Measurements from ENCODE around the gene AGRN.
"Not testable (repeated sequence)": the region's sequence is repeated elsewhere in the genome, so short reads cannot be mapped to it uniquely, and the experiment has no call there.

The AGRN gene

GRCh38 chr1:1098681-1099421, 78.9 kb downstream of the AGRN start:
- no peaks in the 10 kb centered on the region for H3K36me3 ChIP-seq (replicated peaks; ENCODE audit: insufficient read depth, low read length)
- H4K20me1 ChIP-seq (ENCODE audit: insufficient read depth, low read length): no peaks in the 10 kb centered on the region
- TF ChIP-seq CTCF (IDR thresholded peaks at IDR 0.05; ENCODE audit: low read length) (no peak), EZH2 (optimal IDR thresholded peaks at IDR 0.05; ENCODE audit: low read depth, low read length) (no peak), EZH2phosphoT487 (IDR thresholded peaks at IDR 0.05; ENCODE audit: low read length) (no peak)
- H3K9ac ChIP-seq (ENCODE audit: low read length): no peak overlapping the region
- no peaks in the 10 kb centered on the region for H3K79me2 ChIP-seq (ENCODE audit: low read length)
- H3K4me1 ChIP-seq (ENCODE audit: low read length): no peaks in the 10 kb centered on the region
- H2AFZ ChIP-seq (ENCODE audit: low read length): no peak overlapping the region
- H3K27ac ChIP-seq (ENCODE audit: low read length): no peak overlapping the region
- no peaks in the 10 kb centered on the region for H3K9me2 ChIP-seq (replicated peaks; ENCODE audit: insufficient read depth, low read length)
- DNase-seq: no peak
- H3K4me3 ChIP-seq (ENCODE audit: low read length): no peak overlapping the region
- H3F3A ChIP-seq (ENCODE audit: insufficient read depth, low read length): no peaks in the 10 kb centered on the region
- H3K27me3 ChIP-seq (replicated peaks; ENCODE audit: insufficient read depth, low read length): no peaks in the 10 kb centered on the region
- H3K4me2 ChIP-seq (ENCODE audit: low read depth, low read length): no peak overlapping the region
- no peaks in the 10 kb centered on the region for H3K9me3 ChIP-seq (replicated peaks; ENCODE audit: insufficient read depth, low read length)

- TF ChIP-seq EZH2phosphoT487 (IDR thresholded peaks at IDR 0.05; ENCODE audit: low read length): no peak
- no peaks in the 10 kb centered on the region for H3K36me3 ChIP-seq (replicated peaks; ENCODE audit: insufficient read depth, low read length)
- no peak overlapping the region for H3K4me3 ChIP-seq (ENCODE audit: low read length)
- H3K4me2 ChIP-seq (ENCODE audit: low read depth, low read length): no peak overlapping the region
- H2AFZ ChIP-seq (ENCODE audit: low read length): no peak overlapping the region
- no peaks in the 10 kb centered on the region for H3K4me1 ChIP-seq (ENCODE audit: low read length)
- H3K27me3 ChIP-seq (replicated peaks; ENCODE audit: insufficient read depth, low read length): no peaks in the 10 kb centered on the region
- no peak for DNase-seq
- no peaks in the 10 kb centered on the region for H3F3A ChIP-seq (ENCODE audit: insufficient read depth, low read length)
- H3K9me2 ChIP-seq (replicated peaks; ENCODE audit: insufficient read depth, low read length): no peaks in the 10 kb centered on the region
- H3K9ac ChIP-seq (ENCODE audit: low read length): no peak overlapping the region
- no peaks in the 10 kb centered on the region for H3K79me2 ChIP-seq (ENCODE audit: low read length)
- no peaks in the 10 kb centered on the region for H3K9me3 ChIP-seq (replicated peaks; ENCODE audit: insufficient read depth, low read length)
- H3K27ac ChIP-seq (ENCODE audit: low read length): no peak overlapping the region
- no peaks in the 10 kb centered on the region for H4K20me1 ChIP-seq (ENCODE audit: insufficient read depth, low read length)
These were observed 79.7 kb downstream of the AGRN start for GRCh38 chr1:1099506-1100183.

- TF ChIP-seq EZH2 (optimal IDR thresholded peaks at IDR 0.05; ENCODE audit: low read depth, low read length) (no peak), EZH2phosphoT487 (IDR thresholded peaks at IDR 0.05; ENCODE audit: low read length) (no peak), CTCF (IDR thresholded peaks at IDR 0.05; ENCODE audit: low read length) (no peak)
- Histone ChIP-seq H3K36me3 (replicated peaks; ENCODE audit: insufficient read depth, low read length) (no peaks in the 10 kb centered on the region), H3K4me1 (ENCODE audit: low read length) (no peaks in the 10 kb centered on the region), H3K9me3 (replicated peaks; ENCODE audit: insufficient read depth, low read length) (no peaks in the 10 kb centered on the region), H4K20me1 (ENCODE audit: insufficient read depth, low read length) (no peaks in the 10 kb centered on the region), H3K9ac (ENCODE audit: low read length) (no peak overlapping the region), H3F3A (ENCODE audit: insufficient read depth, low read length) (no peaks in the 10 kb centered on the region), H3K27me3 (replicated peaks; ENCODE audit: insufficient read depth, low read length) (no peaks in the 10 kb centered on the region), H3K27ac (ENCODE audit: low read length) (no peak overlapping the region), H3K9me2 (replicated peaks; ENCODE audit: insufficient read depth, low read length) (no peaks in the 10 kb centered on the region), H3K4me2 (ENCODE audit: low read depth, low read length) (no peak overlapping the region), H2AFZ (ENCODE audit: low read length) (no peak overlapping the region), H3K79me2 (ENCODE audit: low read length) (no peaks in the 10 kb centered on the region), H3K4me3 (ENCODE audit: low read length) (no peak overlapping the region)
- DNase-seq: no peak
These were observed 80.4 kb downstream of the AGRN start for GRCh38 chr1:1100296-1100695.

GRCh38 chr1:1101503-1101902, 81.6 kb downstream of the AGRN start:
- Histone ChIP-seq H3K27me3 (replicated peaks; ENCODE audit: insufficient read depth, low read length) (no peaks in the 10 kb centered on the region), H3K9ac (ENCODE audit: low read length) (no peak overlapping the region), H3K36me3 (replicated peaks; ENCODE audit: insufficient read depth, low read length) (no peaks in the 10 kb centered on the region), H3K9me2 (replicated peaks; ENCODE audit: insufficient read depth, low read length) (no peaks in the 10 kb centered on the region), H4K20me1 (ENCODE audit: insufficient read depth, low read length) (no peaks in the 10 kb centered on the region), H3K4me1 (ENCODE audit: low read length) (no peaks in the 10 kb centered on the region), H3K9me3 (replicated peaks; ENCODE audit: insufficient read depth, low read length) (no peaks in the 10 kb centered on the region), H3F3A (ENCODE audit: insufficient read depth, low read length) (no peaks in the 10 kb centered on the region), H3K27ac (ENCODE audit: low read length) (no peak overlapping the region), H3K4me2 (ENCODE audit: low read depth, low read length) (no peak overlapping the region), H3K79me2 (ENCODE audit: low read length) (no peaks in the 10 kb centered on the region), H3K4me3 (ENCODE audit: low read length) (no peak overlapping the region), H2AFZ (ENCODE audit: low read length) (no peak overlapping the region)
- no peak for DNase-seq
- no peak for TF ChIP-seq EZH2 (optimal IDR thresholded peaks at IDR 0.05; ENCODE audit: low read depth, low read length)
- TF ChIP-seq CTCF (IDR thresholded peaks at IDR 0.05; ENCODE audit: low read length): no peak
- no peak for TF ChIP-seq EZH2phosphoT487 (IDR thresholded peaks at IDR 0.05; ENCODE audit: low read length)

- not testable (repeated sequence) for H3K27me3 ChIP-seq (replicated peaks; ENCODE audit: insufficient read depth, low read length); H3K9me2 ChIP-seq (replicated peaks; ENCODE audit: insufficient read depth, low read length); H3K9me3 ChIP-seq (replicated peaks; ENCODE audit: insufficient read depth, low read length); H3K9ac ChIP-seq (ENCODE audit: low read length); H3K36me3 ChIP-seq (replicated peaks; ENCODE audit: insufficient read depth, low read length); H3F3A ChIP-seq (ENCODE audit: insufficient read depth, low read length); DNase-seq; H3K4me3 ChIP-seq (ENCODE audit: low read length); H3K79me2 ChIP-seq (ENCODE audit: low read length); H2AFZ ChIP-seq (ENCODE audit: low read length); H3K4me2 ChIP-seq (ENCODE audit: low read depth, low read length); H3K4me1 ChIP-seq (ENCODE audit: low read length); H4K20me1 ChIP-seq (ENCODE audit: insufficient read depth, low read length); H3K27ac ChIP-seq (ENCODE audit: low read length)
These were observed 84.2 kb downstream of the AGRN start for GRCh38 chr1:1104152-1104551.

Data from MM.1S (cell line).